COLO829 (cell line): ENCODE measurements around the gene SNUPN.
"Not testable (repeated sequence)": the region's sequence is repeated elsewhere in the genome, so short reads cannot be mapped to it uniquely, and the experiment has no call there.

Experiments
- DNase-seq: peaks from one replicate; pipeline ENCODE4 v3.0.0; 2012; ENCODE audit warnings: low spot score

SNUPN gene

DNA sequence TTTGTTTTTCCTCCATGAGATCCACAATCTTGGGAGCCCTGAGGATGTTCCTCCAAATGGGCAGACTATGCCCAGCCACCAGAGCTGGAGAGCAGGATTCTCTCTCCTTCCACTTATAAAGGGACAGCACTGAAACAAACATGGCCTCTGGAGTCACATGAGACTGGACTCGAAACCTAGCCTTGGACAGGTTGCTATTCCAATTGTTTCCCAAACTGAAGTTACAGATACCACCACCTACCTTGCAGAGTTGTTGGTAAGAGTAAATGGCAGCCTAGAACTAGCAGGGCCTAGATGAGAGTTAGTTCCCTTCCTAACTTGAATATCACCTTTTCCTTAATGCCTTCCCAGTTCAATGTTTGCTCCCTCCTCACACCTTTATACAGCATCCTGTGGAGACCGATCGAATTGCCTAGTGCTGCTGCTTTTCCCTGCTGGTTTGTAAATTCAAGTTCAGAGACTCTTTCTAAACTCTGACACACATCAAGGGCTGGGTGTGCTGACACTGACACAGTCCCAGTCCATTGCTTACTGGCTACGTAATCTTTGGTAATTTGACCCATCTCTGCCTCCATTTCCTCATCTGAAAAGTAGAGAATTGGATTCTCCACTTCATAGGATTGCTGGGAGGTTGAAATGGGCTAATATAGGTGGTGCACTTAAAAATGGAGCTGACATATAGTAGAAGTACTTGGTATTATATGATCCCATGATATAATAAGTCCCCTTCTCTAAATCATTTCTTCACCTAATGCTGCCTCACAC, 11.9 kb upstream of the SNUPN start:
- DNase-seq, result no peak

GRCh38 chr15:75636026-75636425, 10.5 kb upstream of the SNUPN start:
- DNase-seq, result no peak

DNA sequence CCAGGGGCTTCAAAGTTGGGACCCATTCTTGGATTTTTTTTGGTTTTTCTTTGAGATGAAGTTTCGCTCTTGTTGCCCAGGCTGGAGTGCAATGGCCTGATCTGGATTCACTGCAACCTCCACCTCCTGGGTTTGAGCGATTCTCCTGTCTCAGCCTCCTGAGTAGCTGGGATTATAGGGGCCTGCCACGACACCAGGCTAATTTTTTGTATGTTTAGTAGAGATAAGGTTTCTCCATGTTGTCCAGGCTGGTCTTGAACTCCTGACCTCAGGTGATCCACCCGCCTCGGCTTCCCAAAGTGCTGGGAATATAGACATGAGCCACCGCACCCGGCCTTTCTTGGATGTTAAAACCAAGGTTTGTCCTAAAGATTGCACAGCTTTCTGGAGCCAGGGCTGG, 8.4 kb upstream of the SNUPN start:
- DNase-seq, result not testable (repeated sequence)

DNA sequence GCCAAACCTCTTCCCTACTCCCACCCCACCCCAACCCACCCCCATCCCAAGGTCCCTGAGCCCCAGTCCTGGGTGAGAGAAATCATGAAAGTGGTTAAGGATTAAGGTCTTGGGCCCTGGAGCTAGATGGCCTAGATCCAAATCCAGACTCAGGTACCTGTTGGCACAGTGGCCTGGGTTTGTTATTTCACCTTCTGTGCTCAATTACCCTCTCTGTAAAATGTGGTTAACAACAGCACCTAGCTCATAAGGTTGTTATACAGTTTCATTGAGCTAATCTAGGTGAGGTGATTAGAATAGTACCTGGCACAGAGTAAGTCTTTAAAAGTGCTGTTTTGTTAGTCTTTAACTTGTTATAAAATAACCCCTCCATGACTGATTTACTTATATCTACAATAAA, 6.4 kb upstream of the SNUPN start:
- no peak for DNase-seq

- DNase-seq, result no peak
These were observed 3.0 kb downstream of the SNUPN start for GRCh38 chr15:75622505-75622904.

GRCh38 chr15:75620841-75621391, 4.6 kb downstream of the SNUPN start:
- DNase-seq, result peak; percentile 60

DNA sequence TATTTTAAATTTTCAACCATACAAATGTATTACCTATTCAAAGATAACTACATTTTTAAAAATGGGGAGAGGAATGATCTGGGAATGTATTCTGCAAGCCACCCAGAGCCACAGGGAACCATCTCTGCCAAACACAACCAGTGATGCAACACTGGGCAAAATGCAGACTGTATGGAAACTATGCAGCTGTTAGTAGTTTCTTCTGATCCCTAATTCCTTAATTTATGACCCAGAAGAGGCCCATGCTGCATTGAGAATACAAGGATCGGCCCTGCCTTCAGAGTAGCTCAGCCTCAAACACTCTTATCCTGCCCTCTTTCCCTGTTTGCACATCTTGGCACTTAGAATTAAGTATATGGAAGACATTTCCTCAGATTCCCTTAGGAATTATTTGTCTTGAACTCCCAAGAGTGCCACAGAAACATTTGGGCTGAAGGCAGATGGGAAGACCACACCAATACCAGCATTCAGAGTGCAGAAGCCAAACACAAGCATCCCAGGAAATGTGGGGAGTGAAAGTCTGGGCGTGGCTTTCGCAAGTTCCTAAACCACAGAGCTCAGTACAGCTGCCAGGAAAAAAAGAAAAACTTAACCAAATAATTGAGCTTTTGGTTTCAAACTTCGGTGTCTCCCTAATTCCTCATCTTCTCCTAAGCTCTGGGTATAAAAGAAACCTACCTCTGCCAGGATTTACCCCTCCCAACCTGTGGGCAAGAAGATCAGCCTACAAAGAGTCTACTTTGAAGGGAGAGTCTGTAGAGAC, 5.3 kb downstream of the SNUPN start:
- no peak for DNase-seq

- no peak for DNase-seq
These were observed 8.8 kb downstream of the SNUPN start for GRCh38 chr15:75616766-75617165.

GRCh38 chr15:75606711-75607699, 18.5 kb downstream of the SNUPN start:
- no peak for DNase-seq

DNA sequence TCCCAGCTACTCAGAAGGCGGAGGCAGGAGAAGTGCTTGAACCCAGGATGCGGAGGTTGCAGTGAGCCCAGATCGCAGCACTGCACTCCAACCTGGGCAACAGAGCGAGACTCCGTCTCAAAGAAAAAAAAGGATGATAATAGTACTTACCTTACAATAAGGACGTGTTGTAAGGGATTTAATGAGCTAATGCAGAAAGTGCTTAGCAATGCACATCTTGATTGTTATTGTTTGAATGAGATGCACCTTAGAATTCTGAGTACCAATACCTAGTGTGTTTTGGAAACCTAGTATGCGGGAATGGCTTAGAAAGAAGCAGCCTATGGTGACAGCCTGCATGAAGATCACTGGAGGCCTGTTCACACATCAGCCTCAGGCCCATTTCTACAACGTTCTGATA, 19.5 kb downstream of the SNUPN start:
- DNase-seq, result no peak

GRCh38 chr15:75599401-75599800, 26.1 kb downstream of the SNUPN start:
- DNase-seq, result no peak

GRCh38 chr15:75598361-75598760, 27.2 kb downstream of the SNUPN start:
- DNase-seq, result no peak

DNA sequence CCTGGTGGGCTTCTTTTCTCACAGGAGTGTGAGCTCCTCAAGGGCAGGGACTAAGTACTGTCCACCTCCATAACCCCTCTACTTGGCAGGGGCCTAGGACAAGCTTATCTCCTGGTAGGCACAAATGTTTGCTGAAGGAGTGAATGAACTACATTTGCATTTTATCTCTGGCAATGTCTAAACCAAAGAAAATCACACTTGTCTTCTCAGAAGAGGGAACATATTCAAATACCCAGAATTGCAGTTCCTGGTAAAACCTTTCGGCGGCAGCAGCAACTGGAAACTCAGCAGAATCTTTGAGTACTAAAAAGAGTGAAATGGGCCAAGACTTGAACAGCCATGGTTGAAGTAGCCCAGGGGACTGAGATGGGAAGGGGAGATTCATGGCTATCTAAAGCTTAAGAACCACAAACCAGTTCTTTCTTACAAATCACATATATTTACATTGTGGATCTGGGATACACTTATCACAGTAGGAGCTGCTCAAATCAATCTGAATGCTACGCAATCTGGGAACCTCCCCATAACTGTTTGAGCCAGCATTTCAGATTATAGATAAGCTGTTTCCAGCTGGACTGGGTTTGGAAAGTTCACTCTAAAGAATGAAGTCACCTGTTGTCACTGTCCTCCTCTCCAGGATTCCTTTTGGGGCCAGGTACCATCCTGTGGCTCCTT, 27.7 kb downstream of the SNUPN start:
- no peak for DNase-seq

DNA sequence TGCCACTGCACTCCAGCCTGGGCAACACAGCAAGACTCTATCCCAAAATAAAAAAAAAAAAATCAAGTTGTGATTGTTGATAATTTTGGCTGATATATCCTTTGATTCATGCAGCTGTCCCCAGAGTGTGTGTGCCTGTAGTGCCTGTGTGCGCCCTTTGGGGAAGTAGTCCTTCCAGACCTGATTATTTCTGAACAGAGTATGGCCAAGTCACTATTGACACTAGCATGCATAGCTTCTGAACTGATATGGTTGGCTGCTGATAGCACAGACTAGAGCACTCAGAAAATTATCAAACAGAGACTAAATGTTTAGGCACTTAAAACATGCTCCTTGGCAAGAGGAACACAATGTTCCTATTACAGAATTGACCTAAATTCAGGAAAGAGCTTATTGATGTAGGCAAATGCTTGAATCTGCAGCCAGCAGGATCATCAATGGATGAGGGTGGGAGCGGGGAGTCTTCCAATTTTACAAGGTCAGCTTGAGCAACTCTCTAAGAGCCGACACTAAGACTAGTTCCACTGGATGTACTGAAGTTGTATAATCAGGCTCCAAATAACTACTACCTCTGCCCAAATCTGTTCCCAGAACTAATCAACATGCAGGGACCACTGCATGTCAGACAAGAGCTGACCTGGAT, 28.7 kb downstream of the SNUPN start:
- DNase-seq, result no peak

GRCh38 chr15:75594276-75594675, 31.2 kb downstream of the SNUPN start:
- no peak for DNase-seq

DNA sequence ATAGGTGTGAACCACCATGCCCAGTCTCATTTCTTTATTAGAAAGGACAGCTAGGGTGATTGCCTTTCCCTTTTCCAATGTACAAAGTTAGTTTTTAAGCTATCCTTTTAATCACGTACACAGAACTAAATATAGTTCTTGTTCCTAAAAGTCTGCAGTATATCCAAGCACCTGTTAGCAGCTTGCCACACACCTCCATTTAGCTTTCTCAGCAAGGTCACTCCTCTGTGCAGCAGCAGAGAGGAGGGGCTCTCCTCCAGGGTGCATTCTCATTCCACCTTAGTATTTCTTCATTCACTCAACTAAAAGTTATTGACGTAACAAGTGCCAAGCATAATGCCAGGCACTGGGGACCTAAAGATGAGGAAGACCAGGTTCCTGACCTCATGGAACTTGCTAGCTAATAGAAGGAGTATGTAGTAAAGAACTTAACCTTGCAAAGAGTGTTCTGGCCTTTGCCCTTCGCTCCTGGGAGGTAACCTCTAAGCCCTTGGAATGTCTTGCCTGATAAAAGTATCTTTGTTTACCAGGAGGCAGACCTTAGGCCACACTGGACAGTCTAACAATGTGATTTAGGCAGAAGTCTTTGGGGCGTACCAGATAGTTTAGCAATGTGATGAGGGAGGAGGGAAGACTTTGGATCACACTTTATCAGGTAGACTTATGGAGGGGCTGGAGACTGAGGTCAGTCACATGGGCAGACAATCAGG, 33.7 kb downstream of the SNUPN start:
- DNase-seq, result no peak

GRCh38 chr15:75590239-75590638, 35.3 kb downstream of the SNUPN start:
- DNase-seq, result no peak

GRCh38 chr15:75589071-75589470, 36.5 kb downstream of the SNUPN start:
- no peak for DNase-seq

- DNase-seq, result not testable (repeated sequence)
These were observed 39.1 kb downstream of the SNUPN start for GRCh38 chr15:75586422-75586821.

DNA sequence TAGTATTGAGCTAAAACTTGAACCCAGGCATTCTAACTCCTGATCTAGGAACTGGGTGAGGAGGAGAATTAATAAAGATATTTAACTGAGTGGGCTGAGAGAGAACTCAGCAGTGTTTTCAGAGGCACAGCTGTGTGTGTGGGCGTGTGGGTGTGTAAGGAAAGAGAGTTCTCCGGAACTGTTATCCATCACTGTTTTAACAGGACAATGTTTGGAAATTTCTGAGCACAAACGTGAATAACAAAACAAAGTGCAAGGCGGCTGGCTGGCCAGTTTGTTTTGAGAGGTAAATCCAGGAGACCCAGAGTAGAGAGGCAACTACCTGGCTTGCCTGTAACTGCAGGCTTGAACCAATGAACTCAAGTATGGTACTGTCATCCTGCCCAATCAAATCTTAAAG, 41.4 kb downstream of the SNUPN start:
- no peak for DNase-seq
